Astrocyte (in vitro differentiated cells and primary cell): ENCODE data around the gene CCDC85A. TPM values are rescaled to one million over a fixed set of nuclear protein-coding genes. Genes with fewer than 3 reads are reported as not detected.
A peak's percentile ranks its signal among the peaks of the same experiment; 100 is the strongest.

Source experiments
- DNase-seq: peaks from one replicate; pipeline ENCODE4 v3.0.0-alpha.2; 2010; ENCODE audit warnings: low read depth
- FAIRE-seq: peaks from 2 replicates; lab custom pipeline; 2011; peaks lifted over from hg19 to GRCh38; lab: Jason Lieb, UNC
- H2AFZ ChIP-seq: 2 replicates; pipeline ENCODE4 v1.6.0; 2012; ENCODE audit warnings: low read depth, low read length, inconsistent platforms
- H3K27ac ChIP-seq: 2 replicates; pipeline ENCODE4 v1.5.1; 2011; ENCODE audit warnings: low read depth, low read length, inconsistent platforms
- H3K27me3 ChIP-seq: 2 replicates; pipeline ENCODE4 v1.6.0; 2011; ENCODE audit warnings: low read length, inconsistent platforms; ENCODE audit not compliant: insufficient read depth
- H3K36me3 ChIP-seq: 2 replicates; pipeline ENCODE4 v1.5.1; 2011; ENCODE audit warnings: low read length, inconsistent platforms; ENCODE audit not compliant: insufficient read depth
- H3K4me1 ChIP-seq: 2 replicates; pipeline ENCODE4 v1.5.1; 2011; ENCODE audit warnings: low read length, inconsistent platforms; ENCODE audit not compliant: insufficient read depth
- H3K4me2 ChIP-seq: 2 replicates; pipeline ENCODE4 v1.6.0; 2012; ENCODE audit warnings: low read length, inconsistent platforms
- H3K4me3 ChIP-seq: 2 replicates; pipeline ENCODE4 v1.5.1; 2011; ENCODE audit warnings: low read depth, mild to moderate bottlenecking, low read length, inconsistent platforms; ENCODE audit not compliant: insufficient read depth
- H3K79me2 ChIP-seq: 2 replicates; pipeline ENCODE4 v1.6.0; 2012; ENCODE audit warnings: mild to moderate bottlenecking, low read length, inconsistent platforms; ENCODE audit not compliant: insufficient read depth
- H3K9ac ChIP-seq: 2 replicates; pipeline ENCODE4 v1.6.0; 2012; ENCODE audit warnings: mild to moderate bottlenecking, low read length, inconsistent platforms
- H3K9me3 ChIP-seq: 2 replicates; pipeline ENCODE4 v1.5.1; 2012; ENCODE audit warnings: low read depth, mild to moderate bottlenecking, low read length, inconsistent platforms; ENCODE audit not compliant: insufficient read depth
- H4K20me1 ChIP-seq: 2 replicates; pipeline ENCODE4 v1.6.0; 2012; ENCODE audit warnings: low read length, inconsistent platforms; ENCODE audit not compliant: insufficient read depth
- H3K27ac Mint-ChIP-seq: one replicate; pipeline ENCODE4 v1.8.0; 2021; ENCODE audit warnings: mild to moderate bottlenecking, mixed read lengths; ENCODE audit not compliant: unreplicated experiment
- H3K27me3 Mint-ChIP-seq: one replicate; pipeline ENCODE4 v1.8.0; 2021; ENCODE audit warnings: low read depth, mixed read lengths; ENCODE audit not compliant: unreplicated experiment
- H3K36me3 Mint-ChIP-seq: one replicate; pipeline ENCODE4 v1.8.0; 2021; ENCODE audit warnings: low read depth, mixed read lengths; ENCODE audit not compliant: unreplicated experiment
- H3K4me1 Mint-ChIP-seq: one replicate; pipeline ENCODE4 v1.8.0; 2021; ENCODE audit warnings: low read depth, mixed read lengths; ENCODE audit not compliant: unreplicated experiment
- H3K4me3 Mint-ChIP-seq: one replicate; pipeline ENCODE4 v1.8.0; 2021; ENCODE audit warnings: mild to moderate bottlenecking, moderate library complexity, mixed read lengths; ENCODE audit not compliant: unreplicated experiment
- H3K9me3 Mint-ChIP-seq: one replicate; pipeline ENCODE4 v1.8.0; 2021; ENCODE audit warnings: mild to moderate bottlenecking, mixed read lengths; ENCODE audit not compliant: unreplicated experiment
- EZH2 ChIP-seq: IDR thresholded peaks from 2 replicates; pipeline ENCODE4 v1.6.1; 2012; ENCODE audit warnings: mild to moderate bottlenecking, low read length, inconsistent platforms; ENCODE audit not compliant: insufficient read depth
- total RNA-seq: library from RNA; stranded (reverse); gene quantifications from 2 replicates; pipeline ENCODE4 v1.2.1, GENCODE V29; 2021
- TF ChIP-seq, protein P1 (sequence below): IDR thresholded peaks from 2 replicates; pipeline ENCODE4 v1.5.1; 2011; ENCODE audit warnings: low read depth, mild to moderate bottlenecking, inconsistent platforms, low read length, moderate library complexity; ENCODE audit not compliant: insufficient read depth

CCDC85A gene
- total RNA-seq, 1 donor from 2014 or later, result 8.9 TPM

DNA sequence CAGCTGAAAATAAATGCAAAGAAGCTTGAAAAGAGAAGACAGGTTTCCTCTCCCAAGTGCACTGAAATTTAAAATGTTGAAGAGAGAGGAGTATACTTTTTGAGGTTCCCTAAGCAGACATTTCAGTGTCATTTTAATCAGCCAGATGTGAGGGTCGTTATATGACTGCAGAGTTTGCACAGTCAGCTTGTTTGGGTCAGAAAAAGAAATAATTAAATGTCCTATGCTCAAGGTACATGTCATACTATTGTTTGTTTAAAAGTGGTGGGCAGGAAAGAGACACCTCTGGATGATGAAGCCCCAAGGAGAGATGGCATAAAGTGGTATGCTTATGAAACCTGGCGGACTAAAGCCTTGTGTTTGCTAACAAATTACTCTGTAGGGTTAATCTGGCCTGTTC, 55.2 kb downstream of the CCDC85A start:
- Histone ChIP-seq H3K27ac (no peak overlapping the region), H3K79me2 (no peaks in the 10 kb centered on the region), H4K20me1 (no peaks in the 10 kb centered on the region), H3K27me3 (no peaks in the 10 kb centered on the region), H3K4me1 (no peaks in the 10 kb centered on the region), H3K4me2 (no peak overlapping the region), H3K9ac (no peak overlapping the region), H3K36me3 (no peaks in the 10 kb centered on the region), H2AFZ (no peak overlapping the region), H3K4me3 (no peak overlapping the region), H3K9me3 (no peaks in the 10 kb centered on the region)
- DNase-seq (no peak), FAIRE-seq (no peak)
- peaks cover 3% of the 10 kb centered on the region for H3K9me3 Mint-ChIP-seq
- TF ChIP-seq, protein P1, sequence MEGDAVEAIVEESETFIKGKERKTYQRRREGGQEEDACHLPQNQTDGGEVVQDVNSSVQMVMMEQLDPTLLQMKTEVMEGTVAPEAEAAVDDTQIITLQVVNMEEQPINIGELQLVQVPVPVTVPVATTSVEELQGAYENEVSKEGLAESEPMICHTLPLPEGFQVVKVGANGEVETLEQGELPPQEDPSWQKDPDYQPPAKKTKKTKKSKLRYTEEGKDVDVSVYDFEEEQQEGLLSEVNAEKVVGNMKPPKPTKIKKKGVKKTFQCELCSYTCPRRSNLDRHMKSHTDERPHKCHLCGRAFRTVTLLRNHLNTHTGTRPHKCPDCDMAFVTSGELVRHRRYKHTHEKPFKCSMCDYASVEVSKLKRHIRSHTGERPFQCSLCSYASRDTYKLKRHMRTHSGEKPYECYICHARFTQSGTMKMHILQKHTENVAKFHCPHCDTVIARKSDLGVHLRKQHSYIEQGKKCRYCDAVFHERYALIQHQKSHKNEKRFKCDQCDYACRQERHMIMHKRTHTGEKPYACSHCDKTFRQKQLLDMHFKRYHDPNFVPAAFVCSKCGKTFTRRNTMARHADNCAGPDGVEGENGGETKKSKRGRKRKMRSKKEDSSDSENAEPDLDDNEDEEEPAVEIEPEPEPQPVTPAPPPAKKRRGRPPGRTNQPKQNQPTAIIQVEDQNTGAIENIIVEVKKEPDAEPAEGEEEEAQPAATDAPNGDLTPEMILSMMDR, result no peak
- TF ChIP-seq EZH2, result no peak
- no peaks in the 10 kb centered on the region for H3K4me1 Mint-ChIP-seq
- H3K27ac Mint-ChIP-seq, result no peak overlapping the region
- H3K4me3 Mint-ChIP-seq, result no peak overlapping the region
- H3K27me3 Mint-ChIP-seq, result no peaks in the 10 kb centered on the region
- peaks cover 4% of the 10 kb centered on the region for H3K36me3 Mint-ChIP-seq

- peak; percentile 53 for DNase-seq
- no peak overlapping the region for H3K4me3 ChIP-seq
- H2AFZ ChIP-seq, result no peak overlapping the region
- H4K20me1 ChIP-seq, result no peaks in the 10 kb centered on the region
- TF ChIP-seq, protein P1, result no peak
- TF ChIP-seq EZH2, result no peak
- H3K27me3 ChIP-seq, result no peaks in the 10 kb centered on the region
- no peak overlapping the region for H3K9ac ChIP-seq
- no peaks in the 10 kb centered on the region for H3K4me1 ChIP-seq
- Mint-ChIP-seq H3K27me3 (no peaks in the 10 kb centered on the region), H3K9me3 (peaks cover 3% of the 10 kb centered on the region), H3K4me1 (no peaks in the 10 kb centered on the region), H3K27ac (no peak overlapping the region), H3K36me3 (peaks cover 4% of the 10 kb centered on the region), H3K4me3 (no peak overlapping the region)
- H3K36me3 ChIP-seq, result no peaks in the 10 kb centered on the region
- H3K4me2 ChIP-seq, result no peak overlapping the region
- no peak for FAIRE-seq
- no peak overlapping the region for H3K27ac ChIP-seq
- no peaks in the 10 kb centered on the region for H3K9me3 ChIP-seq
- H3K79me2 ChIP-seq, result no peaks in the 10 kb centered on the region
Observed at GRCh38 chr2:56239437-56239836, 55.6 kb downstream of the CCDC85A start.

GRCh38 chr2:56240210-56240609, 56.4 kb downstream of the CCDC85A start:
- no peaks in the 10 kb centered on the region for H3K36me3 ChIP-seq
- H3K9me3 ChIP-seq, result no peaks in the 10 kb centered on the region
- H2AFZ ChIP-seq, result no peak overlapping the region
- Mint-ChIP-seq H3K27me3 (no peaks in the 10 kb centered on the region), H3K27ac (no peak overlapping the region), H3K9me3 (peaks cover 3% of the 10 kb centered on the region), H3K4me1 (peaks cover 5% of the 10 kb centered on the region), H3K4me3 (no peak overlapping the region), H3K36me3 (peaks cover 4% of the 10 kb centered on the region)
- H3K4me3 ChIP-seq, result no peak overlapping the region
- H3K4me1 ChIP-seq, result no peaks in the 10 kb centered on the region
- no peak overlapping the region for H3K4me2 ChIP-seq
- FAIRE-seq (no peak), DNase-seq (no peak)
- TF ChIP-seq, protein P1, result no peak
- no peak for TF ChIP-seq EZH2
- no peaks in the 10 kb centered on the region for H3K79me2 ChIP-seq
- H3K9ac ChIP-seq, result no peak overlapping the region
- H3K27ac ChIP-seq, result no peak overlapping the region
- no peaks in the 10 kb centered on the region for H4K20me1 ChIP-seq
- no peaks in the 10 kb centered on the region for H3K27me3 ChIP-seq
